Left ventricle myocardium inferior (tissue), 1 donor: ENCODE data around the gene DDR1. TPM values are rescaled to one million over a fixed set of nuclear protein-coding genes. Genes with fewer than 3 reads are reported as not detected.

Source experiments
- DNase-seq: peaks from one replicate; pipeline ENCODE4 v3.0.0-alpha.2; 2020
- H3K27ac ChIP-seq: fragments of 200-600 bp; replicated peaks from 2 replicates; pipeline ENCODE4 v1.8.0; 2021
- H3K27me3 ChIP-seq: fragments of 200-600 bp; 2 replicates; pipeline ENCODE4 v1.8.0; 2021; ENCODE audit warnings: low read depth
- H3K36me3 ChIP-seq: fragments of 200-600 bp; 2 replicates; pipeline ENCODE4 v1.8.0; 2021
- H3K4me1 ChIP-seq: fragments of 200-600 bp; 2 replicates; pipeline ENCODE4 v1.8.0; 2021
- H3K4me3 ChIP-seq: fragments of 200-600 bp; 2 replicates; pipeline ENCODE4 v1.8.0; 2021; ENCODE audit warnings: mild to moderate bottlenecking, moderate library complexity
- H3K9me3 ChIP-seq: fragments of 200-600 bp; replicated peaks from 2 replicates; pipeline ENCODE4 v1.8.0; 2021
- CTCF ChIP-seq: fragments of 200-600 bp; IDR thresholded peaks from 2 replicates; pipeline ENCODE4 v1.8.0; 2021; ENCODE audit warnings: antibody characterized with exemption, mild to moderate bottlenecking, borderline replicate concordance
- intact Hi-C: fragments of 100-400 bp; cut with micrococcal nuclease; formaldehyde crosslinking; loops from one replicate; pipeline ENCODE4 v1.11.0; 2022
- total RNA-seq: library from RNA; stranded (reverse); fragmentation: NEBNext Ultra II Directional; extraction: Animal tissue kit (Norgen Biotek cat#: 25700); gene quantifications from one replicate; pipeline ENCODE4 v1.2.1, GENCODE V29; 2021
- donor health status: DM: no; HTN: yes; CAD: no; lungs with severe emphysema.

Gene DDR1
- total RNA-seq, 1 donor from 2014 or later, result 28.2 TPM

- peak overlapping the region; percentile 87 for H3K4me3 ChIP-seq
- H3K36me3 ChIP-seq, result no peaks in the 10 kb centered on the region
- peak overlapping the region; percentile 86 for H3K27ac ChIP-seq
- H3K27me3 ChIP-seq, result no peaks in the 10 kb centered on the region
- intact Hi-C loops, result loop anchor here (10.0 kb wide), 1 partner anchor 140 kb away; the partner anchor contains the start of genes FLOT1 and IER3
- H3K9me3 ChIP-seq, result no peaks in the 10 kb centered on the region
- no peak for TF ChIP-seq CTCF
- DNase-seq, result peak; percentile 41
- H3K4me1 ChIP-seq, result peaks cover 60% of the 10 kb centered on the region
Measured at GRCh38 chr6:30884521-30885480, 482 bp downstream of the DDR1 start.

GRCh38 chr6:30885481-30885998, 1.2 kb downstream of the DDR1 start:
- Histone ChIP-seq H3K4me3 (peak overlapping the region; percentile 87), H3K4me1 (peaks cover 60% of the 10 kb centered on the region), H3K27me3 (no peaks in the 10 kb centered on the region), H3K27ac (peak overlapping the region; percentile 86), H3K9me3 (no peaks in the 10 kb centered on the region), H3K36me3 (no peaks in the 10 kb centered on the region)
- TF ChIP-seq CTCF, result no peak
- no peak for DNase-seq
- intact Hi-C loops, result loop anchor here (10.0 kb wide), 1 partner anchor 141 kb away; the partner anchor contains the start of genes FLOT1 and IER3

- Histone ChIP-seq H3K36me3 (no peaks in the 10 kb centered on the region), H3K27ac (peak overlapping the region; percentile 86), H3K4me1 (peaks cover 60% of the 10 kb centered on the region), H3K9me3 (no peaks in the 10 kb centered on the region), H3K27me3 (no peaks in the 10 kb centered on the region), H3K4me3 (peak overlapping the region; percentile 87)
- no peak for TF ChIP-seq CTCF
- intact Hi-C loops, result loop anchor here (10.0 kb wide), 1 partner anchor 141 kb away; the partner anchor contains the start of genes FLOT1 and IER3
- DNase-seq, result peak; percentile 48
Measured at GRCh38 chr6:30885999-30886896, 1.9 kb downstream of the DDR1 start.

- H3K9me3 ChIP-seq, result no peaks in the 10 kb centered on the region
- intact Hi-C loops, result loop anchor here (10.0 kb wide), 1 partner anchor 142 kb away; the partner anchor contains the start of genes FLOT1 and IER3
- no peaks in the 10 kb centered on the region for H3K27me3 ChIP-seq
- peaks cover 56% of the 10 kb centered on the region for H3K4me1 ChIP-seq
- peaks cover 2% of the 10 kb centered on the region for H3K36me3 ChIP-seq
- DNase-seq, result no peak
- TF ChIP-seq CTCF, result no peak
- H3K27ac ChIP-seq, result peak overlapping the region; percentile 86
- no peak overlapping the region for H3K4me3 ChIP-seq
Measured at GRCh38 chr6:30886897-30887255, 2.6 kb downstream of the DDR1 start.
